ENCODE measurements around the gene HRH3. TPM values are rescaled to one million over a fixed set of nuclear protein-coding genes. Genes with fewer than 3 reads are reported as not detected.
A peak's percentile ranks its signal among the peaks of the same experiment; 100 is the strongest.

HRH3 gene
- polyA plus RNA-seq, 3 donors: not detected

DNA sequence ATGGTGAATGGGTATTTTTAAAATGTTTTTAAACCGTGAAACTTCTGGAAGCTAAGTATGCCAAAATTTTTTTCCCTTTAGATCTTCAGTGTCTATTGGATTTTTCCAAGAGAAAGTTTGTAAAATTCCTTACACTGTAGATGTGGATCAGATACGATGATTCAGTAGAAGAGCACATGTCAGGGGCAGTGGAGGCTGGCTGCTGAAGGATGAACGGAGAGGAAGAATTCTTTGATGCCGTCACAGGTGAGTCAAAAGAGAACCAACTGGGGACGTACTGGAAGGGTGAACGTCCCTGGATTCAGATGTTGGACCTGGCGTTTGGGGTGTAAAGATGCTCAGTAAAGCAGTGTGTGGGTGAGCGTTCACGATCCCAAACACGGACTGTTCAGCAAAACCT, 35.9 kb upstream of the HRH3 start:
- no peak overlapping the region for H3K9ac ChIP-seq (ENCODE audit: insufficient read depth, low read length, poor library complexity, severe bottlenecking)
- DNase-seq: no peak
- H3K4me3 Mint-ChIP-seq: no peak overlapping the region
- no peak overlapping the region for H2AFZ ChIP-seq (ENCODE audit: insufficient read depth, low read depth, low read length, poor library complexity, severe bottlenecking)
- peaks cover 92% of the 10 kb centered on the region for H4K20me1 ChIP-seq (ENCODE audit: insufficient read depth, low read length)
- 99% methylated on average over 9 of the region's 10 CpGs for WGBS (ENCODE audit: insufficient coverage)
- H3K4me3 ChIP-seq (replicated peaks in 1 of 3; ENCODE audit: low read depth in 2 of 3, low read length in 3 of 3): no peak overlapping the region
- H3K79me2 ChIP-seq (ENCODE audit: insufficient read depth, low read length): peaks cover 50% of the 10 kb centered on the region
- H3K36me3 ChIP-seq (replicated peaks in 1 of 2; ENCODE audit: control insufficient read depth in 1 of 2, insufficient read depth in 2 of 2, low read length in 2 of 2): peaks cover 46 to 72% of the 10 kb centered on the region in 2 donors
- H3K9me3 ChIP-seq (replicated peaks in 1 of 2; ENCODE audit: control insufficient read depth in 1 of 2, insufficient read depth in 1 of 2, low read length in 2 of 2): no peaks in the 10 kb centered on the region
- intact Hi-C loops (cut with micrococcal nuclease): no loop called here
- H3K27ac ChIP-seq (ENCODE audit: low read depth in 1 of 2, low read length in 2 of 2): no peak overlapping the region
- H3K27ac Mint-ChIP-seq: peak overlapping the region in 1 of 7 donors; percentile 34
- H3K36me3 Mint-ChIP-seq: peaks cover 65 to 75% of the 10 kb centered on the region in 2 donors
- H3K4me1 ChIP-seq (ENCODE audit: control insufficient read depth in 1 of 2, insufficient read depth in 2 of 2, low read length in 2 of 2): no peaks in the 10 kb centered on the region
- H3K27me3 Mint-ChIP-seq (ENCODE audit: low read depth in 3 of 3): peaks cover 0 to 4% (median 0%) of the 10 kb centered on the region in 3 donors
- TF ChIP-seq, protein P1, sequence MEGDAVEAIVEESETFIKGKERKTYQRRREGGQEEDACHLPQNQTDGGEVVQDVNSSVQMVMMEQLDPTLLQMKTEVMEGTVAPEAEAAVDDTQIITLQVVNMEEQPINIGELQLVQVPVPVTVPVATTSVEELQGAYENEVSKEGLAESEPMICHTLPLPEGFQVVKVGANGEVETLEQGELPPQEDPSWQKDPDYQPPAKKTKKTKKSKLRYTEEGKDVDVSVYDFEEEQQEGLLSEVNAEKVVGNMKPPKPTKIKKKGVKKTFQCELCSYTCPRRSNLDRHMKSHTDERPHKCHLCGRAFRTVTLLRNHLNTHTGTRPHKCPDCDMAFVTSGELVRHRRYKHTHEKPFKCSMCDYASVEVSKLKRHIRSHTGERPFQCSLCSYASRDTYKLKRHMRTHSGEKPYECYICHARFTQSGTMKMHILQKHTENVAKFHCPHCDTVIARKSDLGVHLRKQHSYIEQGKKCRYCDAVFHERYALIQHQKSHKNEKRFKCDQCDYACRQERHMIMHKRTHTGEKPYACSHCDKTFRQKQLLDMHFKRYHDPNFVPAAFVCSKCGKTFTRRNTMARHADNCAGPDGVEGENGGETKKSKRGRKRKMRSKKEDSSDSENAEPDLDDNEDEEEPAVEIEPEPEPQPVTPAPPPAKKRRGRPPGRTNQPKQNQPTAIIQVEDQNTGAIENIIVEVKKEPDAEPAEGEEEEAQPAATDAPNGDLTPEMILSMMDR (IDR thresholded peaks at IDR 0.05): no peak
- H3K27me3 ChIP-seq (ENCODE audit: control insufficient read depth in 2 of 2, insufficient read depth in 2 of 2, low read length in 2 of 2): no peaks in the 10 kb centered on the region
- no peak overlapping the region for H3K4me2 ChIP-seq (replicated peaks; ENCODE audit: extremely low read depth, low read length, poor library complexity, severe bottlenecking)
- H3K9me3 Mint-ChIP-seq: no peaks in the 10 kb centered on the region
- H3K4me1 Mint-ChIP-seq: no peaks in the 10 kb centered on the region

DNA sequence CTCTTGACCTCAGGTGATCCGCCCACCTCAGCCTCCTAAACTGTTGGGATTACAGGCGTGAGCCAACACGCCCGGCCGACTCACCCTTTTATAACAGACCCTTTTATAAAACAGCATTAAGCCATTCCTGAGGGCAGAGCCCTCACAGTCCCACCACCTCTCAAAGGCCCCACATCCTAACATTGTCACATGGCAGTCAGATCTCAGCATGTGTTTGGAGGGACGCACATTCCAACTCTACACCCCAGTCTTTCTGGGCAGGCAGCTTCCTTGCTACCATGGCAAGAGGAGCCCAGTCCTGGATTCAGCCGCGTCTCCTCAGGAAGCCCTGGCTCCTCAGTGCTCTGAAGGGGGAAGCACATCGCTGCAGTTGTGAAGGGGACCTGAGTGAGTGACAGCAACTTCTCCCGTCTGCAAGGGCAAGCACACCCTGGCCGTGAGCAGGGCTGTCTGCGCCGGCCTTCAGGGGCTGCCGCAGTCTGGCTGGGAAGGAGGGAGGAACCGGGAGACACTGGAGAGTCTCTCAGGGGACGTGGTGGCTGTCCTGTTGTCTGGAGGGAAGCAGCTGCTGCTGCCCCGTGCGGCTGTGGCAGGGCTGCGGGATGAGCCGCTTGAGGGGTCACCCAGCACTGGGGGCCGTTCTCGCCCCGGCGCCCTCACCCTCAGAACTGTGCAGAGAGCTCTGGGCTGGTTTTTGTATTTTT, 34.1 kb upstream of the HRH3 start:
- H3K79me2 ChIP-seq (ENCODE audit: insufficient read depth, low read length): peaks cover 64% of the 10 kb centered on the region
- peaks cover 29 to 54% of the 10 kb centered on the region in 2 donors for H3K36me3 ChIP-seq (replicated peaks in 1 of 2; ENCODE audit: control insufficient read depth in 1 of 2, insufficient read depth in 2 of 2, low read length in 2 of 2)
- Mint-ChIP-seq H3K4me3 (no peak overlapping the region), H3K36me3 (peaks cover 47 to 60% of the 10 kb centered on the region in 2 donors), H3K4me1 (peaks cover 2% of the 10 kb centered on the region), H3K27ac (peak overlapping the region in 2 of 7 donors; percentile 39 to 50), H3K9me3 (no peaks in the 10 kb centered on the region), H3K27me3 (ENCODE audit: low read depth in 3 of 3) (peaks cover 0 to 4% (median 0%) of the 10 kb centered on the region in 3 donors)
- H3K4me3 ChIP-seq (replicated peaks in 1 of 3; ENCODE audit: low read depth in 2 of 3, low read length in 3 of 3): no peak overlapping the region
- H3K4me1 ChIP-seq (ENCODE audit: control insufficient read depth in 1 of 2, insufficient read depth in 2 of 2, low read length in 2 of 2): no peaks in the 10 kb centered on the region
- H3K9me3 ChIP-seq (replicated peaks in 1 of 2; ENCODE audit: control insufficient read depth in 1 of 2, insufficient read depth in 1 of 2, low read length in 2 of 2): no peaks in the 10 kb centered on the region
- 93% methylated on average over 23 of the region's 24 CpGs for WGBS (ENCODE audit: insufficient coverage)
- H3K4me2 ChIP-seq (replicated peaks; ENCODE audit: extremely low read depth, low read length, poor library complexity, severe bottlenecking): no peak overlapping the region
- no peaks in the 10 kb centered on the region for H3K27me3 ChIP-seq (ENCODE audit: control insufficient read depth in 2 of 2, insufficient read depth in 2 of 2, low read length in 2 of 2)
- no peak overlapping the region for H3K27ac ChIP-seq (ENCODE audit: low read depth in 1 of 2, low read length in 2 of 2)
- intact Hi-C loops (cut with micrococcal nuclease): no loop called here
- H2AFZ ChIP-seq (ENCODE audit: insufficient read depth, low read depth, low read length, poor library complexity, severe bottlenecking): no peak overlapping the region
- H3K9ac ChIP-seq (ENCODE audit: insufficient read depth, low read length, poor library complexity, severe bottlenecking): no peak overlapping the region
- TF ChIP-seq, protein P1 (IDR thresholded peaks at IDR 0.05): no peak
- peaks cover 99% of the 10 kb centered on the region for H4K20me1 ChIP-seq (ENCODE audit: insufficient read depth, low read length)
- no peak for DNase-seq

Data from CD14-positive monocyte (primary cell).